Panc1 (cell line): ENCODE measurements around the gene NAPSA. TPM values are rescaled to one million over a fixed set of nuclear protein-coding genes. Genes with fewer than 3 reads are reported as not detected.

Source experiments
- ATAC-seq: fragments of 200-7000 bp; cut with Tn5 transposase; 2 replicates; pipeline ENCODE4 v1.9.1; 2020; ENCODE audit warnings: mild to moderate bottlenecking, moderate library complexity
- BruUV-seq: library from RNA; stranded (reverse); fragments of 400-500 nt; replicated peaks from 2 replicates; lab custom pipeline; 2021; lab: Mats Ljungman, UMichigan
- CTCF ChIA-PET: fragments of 300-600 bp; sonication (Branson Sonifier 250); formaldehyde crosslinking; loops from one replicate; lab custom pipeline; 2022; ENCODE audit warnings: antibody characterized with exemption; lab: Charles Lee
- POLR2A ChIA-PET: fragments of 300-600 bp; sonication (Branson Sonifier 250); formaldehyde crosslinking; loops from one replicate; lab custom pipeline; 2022; ENCODE audit warnings: antibody characterized with exemption; lab: Charles Lee
- DNase-seq: peaks from one replicate; pipeline ENCODE4 v3.0.0-alpha.2; 2010; ENCODE audit warnings: low read depth, low spot score
- H3K27ac ChIP-seq: 2 replicates; pipeline ENCODE4 v1.5.1; 2011; ENCODE audit warnings: mild to moderate bottlenecking, low read length, inconsistent platforms
- H3K27me3 ChIP-seq: fragments of 200-500 bp; sonication (Bioruptor generic); 2 replicates; pipeline ENCODE4 v1.6.0; 2014; ENCODE audit warnings: low read length, inconsistent platforms; ENCODE audit not compliant: control insufficient read depth, insufficient read depth
- H3K36me3 ChIP-seq: fragments of 200-500 bp; sonication (Bioruptor generic); 2 replicates; pipeline ENCODE4 v1.5.1; 2014; ENCODE audit warnings: inconsistent platforms, mild to moderate bottlenecking, low read length, moderate library complexity; ENCODE audit not compliant: control insufficient read depth, insufficient read depth
- H3K4me1 ChIP-seq: 2 replicates; pipeline ENCODE4 v1.5.1; 2011; ENCODE audit warnings: inconsistent platforms, mild to moderate bottlenecking, low read length, moderate library complexity; ENCODE audit not compliant: control insufficient read depth, insufficient read depth
- H3K4me3 ChIP-seq, 2 experiments: 2 replicates each; pipeline ENCODE4 v1.5.1; 2011 to 2012; ENCODE audit warnings: low read depth in 2 of 2, low read length in 2 of 2, mild to moderate bottlenecking in 2 of 2, inconsistent platforms in 1 of 2, moderate library complexity in 1 of 2
- H3K9me3 ChIP-seq: fragments of 200-500 bp; sonication (Bioruptor generic); 2 replicates; pipeline ENCODE4 v1.5.1; 2014; ENCODE audit warnings: low read depth, mild to moderate bottlenecking, inconsistent platforms, low read length, moderate library complexity; ENCODE audit not compliant: control insufficient read depth, insufficient read depth
- POLR2AphosphoS5 ChIP-seq: IDR thresholded peaks from 2 replicates; pipeline ENCODE4 v1.6.1; 2012; ENCODE audit warnings: mild to moderate bottlenecking, low read depth, low read length, moderate library complexity
- REST ChIP-seq, 2 experiments: IDR thresholded peaks; 2 replicates each; pipeline ENCODE4 v1.6.1; 2011 to 2012; ENCODE audit warnings: low read depth in 2 of 2, control low read depth in 1 of 2, low read length in 1 of 2, mild to moderate bottlenecking in 1 of 2, moderate library complexity in 1 of 2; ENCODE audit not compliant: insufficient read depth in 1 of 2
- SIN3A ChIP-seq: IDR thresholded peaks from 2 replicates; pipeline ENCODE4 v1.6.1; 2012; ENCODE audit warnings: low read depth, mild to moderate bottlenecking, low read length, moderate library complexity, borderline replicate concordance; ENCODE audit not compliant: insufficient read depth
- TCF7L2 ChIP-seq: IDR thresholded peaks from 2 replicates; pipeline ENCODE4 v1.6.1; 2011; ENCODE audit warnings: mild to moderate bottlenecking, low read depth, low read length, inconsistent platforms
- in situ Hi-C: cut with HindIII; loops from 2 replicates; pipeline ENCODE4 v1.10.0; 2016; ENCODE audit warnings: low sequenced_read_pairs, low pct_unique_long_range_greater_than_20kb
- intact Hi-C: fragments of 100-400 bp; cut with micrococcal nuclease; formaldehyde crosslinking; loops from one replicate; pipeline ENCODE4 v1.10.0; 2022; ENCODE audit not compliant: unreplicated experiment
- total RNA-seq: library from RNA; stranded (reverse); gene quantifications from one replicate; pipeline ENCODE4 v1.2.1, GENCODE V29; 2021; ENCODE audit not compliant: unreplicated experiment
- TF ChIP-seq, protein P1 (sequence below): fragments of 450-650 bp; IDR thresholded peaks from 2 replicates; pipeline ENCODE4 v1.5.1; 2017; ENCODE audit warnings: mild to moderate bottlenecking

Gene NAPSA
- total RNA-seq, 1 experiment from 2014 or later: 2.5 TPM

DNA sequence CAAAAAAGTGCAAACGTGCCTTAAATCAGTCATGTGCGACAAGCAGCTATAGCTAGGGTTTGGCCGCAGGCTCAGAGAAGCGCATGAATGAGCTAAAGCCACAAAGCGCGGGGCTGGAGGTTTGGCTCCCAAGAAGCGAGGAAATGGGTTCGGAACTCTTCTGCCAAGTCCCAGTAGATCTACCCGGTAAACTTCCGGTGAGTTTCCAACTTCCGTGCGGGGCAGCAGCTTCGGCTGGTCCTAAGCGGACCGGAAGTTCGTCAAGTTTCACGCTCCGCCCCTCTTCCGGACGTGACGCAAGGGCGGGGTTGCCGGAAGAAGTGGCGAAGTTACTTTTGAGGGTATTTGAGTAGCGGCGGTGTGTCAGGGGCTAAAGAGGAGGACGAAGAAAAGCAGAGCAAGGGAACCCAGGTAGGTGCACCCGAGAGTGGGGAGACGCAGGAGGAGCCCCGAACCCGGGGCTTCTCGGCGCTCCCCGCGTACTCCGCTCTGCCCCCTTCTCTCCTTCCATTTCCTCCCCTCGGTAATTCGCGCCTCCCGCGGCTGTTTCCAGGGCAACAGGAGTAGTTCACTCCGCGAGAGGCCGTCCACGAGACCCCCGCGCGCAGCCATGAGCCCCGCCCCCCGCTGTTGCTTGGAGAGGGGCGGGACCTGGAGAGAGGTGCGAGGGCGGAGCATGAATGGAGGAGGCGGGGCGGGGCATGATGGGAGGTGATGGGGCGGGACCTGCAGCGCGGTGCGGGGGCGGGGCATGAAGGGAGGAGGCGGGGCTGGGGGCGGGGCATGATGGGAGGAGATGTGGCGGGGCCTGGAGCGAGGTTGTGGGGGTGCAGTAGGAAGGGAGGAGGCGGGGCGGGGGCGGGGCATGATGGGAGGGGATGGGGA lies 11.0 kb upstream of the NAPSA start, which contains the start of gene NR1H2:
Gene NR1H2 (plus strand): TSS at position 292 of the 885 bp plus-strand sequence. CDS start 1,149 bp downstream, outside the sequence.
- Histone ChIP-seq H3K27ac (peak within 1 kb of the TSS; percentile 86), H3K27me3 (no peaks in the 10 kb centered on the region), H3K9me3 (no peaks in the 10 kb centered on the region), H3K4me3 (peak within 1 kb of the TSS; percentile 68 to 83), H3K4me1 (peaks cover 4% of the 10 kb centered on the region; the same call in 1 of the 2 replicates), H3K36me3 (no peaks in the 10 kb centered on the region)
- DNase-seq: no peak
- TF ChIP-seq SIN3A: peak; percentile 78; the same call in 1 of the 2 replicates
- no peak for TF ChIP-seq TCF7L2
- peak; percentile 79 for TF ChIP-seq POLR2AphosphoS5
- TF ChIP-seq, protein P1, sequence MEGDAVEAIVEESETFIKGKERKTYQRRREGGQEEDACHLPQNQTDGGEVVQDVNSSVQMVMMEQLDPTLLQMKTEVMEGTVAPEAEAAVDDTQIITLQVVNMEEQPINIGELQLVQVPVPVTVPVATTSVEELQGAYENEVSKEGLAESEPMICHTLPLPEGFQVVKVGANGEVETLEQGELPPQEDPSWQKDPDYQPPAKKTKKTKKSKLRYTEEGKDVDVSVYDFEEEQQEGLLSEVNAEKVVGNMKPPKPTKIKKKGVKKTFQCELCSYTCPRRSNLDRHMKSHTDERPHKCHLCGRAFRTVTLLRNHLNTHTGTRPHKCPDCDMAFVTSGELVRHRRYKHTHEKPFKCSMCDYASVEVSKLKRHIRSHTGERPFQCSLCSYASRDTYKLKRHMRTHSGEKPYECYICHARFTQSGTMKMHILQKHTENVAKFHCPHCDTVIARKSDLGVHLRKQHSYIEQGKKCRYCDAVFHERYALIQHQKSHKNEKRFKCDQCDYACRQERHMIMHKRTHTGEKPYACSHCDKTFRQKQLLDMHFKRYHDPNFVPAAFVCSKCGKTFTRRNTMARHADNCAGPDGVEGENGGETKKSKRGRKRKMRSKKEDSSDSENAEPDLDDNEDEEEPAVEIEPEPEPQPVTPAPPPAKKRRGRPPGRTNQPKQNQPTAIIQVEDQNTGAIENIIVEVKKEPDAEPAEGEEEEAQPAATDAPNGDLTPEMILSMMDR: no peak
- no peak for TF ChIP-seq REST (IDR thresholded peaks at IDR 0.05; ENCODE audit: insufficient read depth in 1 of 2, low read depth in 2 of 2, low read length in 1 of 2)
- ChIA-PET POLR2A (no interaction called here), CTCF (no interaction called here)
- in situ Hi-C loops (no loop called here), intact Hi-C loops (no loop called here)
- BruUV-seq: no TSS peak
- ATAC-seq: peak; percentile 98

GRCh38 chr19:50371914-50372475 lies 6.6 kb upstream of the NAPSA start:
- ChIA-PET POLR2A (no interaction called here), CTCF (no interaction called here)
- in situ Hi-C loops (no loop called here), intact Hi-C loops (no loop called here)
- Histone ChIP-seq H3K36me3 (no peaks in the 10 kb centered on the region), H3K4me3 (no peak overlapping the region), H3K27ac (no peak overlapping the region), H3K4me1 (peaks cover 4% of the 10 kb centered on the region; the same call in 1 of the 2 replicates), H3K9me3 (no peaks in the 10 kb centered on the region), H3K27me3 (no peaks in the 10 kb centered on the region)
- no TSS peak for BruUV-seq
- DNase-seq (no peak), ATAC-seq (no peak)
- TF ChIP-seq TCF7L2: no peak
- no peak for TF ChIP-seq SIN3A
- TF ChIP-seq, protein P1: no peak
- no peak for TF ChIP-seq POLR2AphosphoS5
- TF ChIP-seq REST (IDR thresholded peaks at IDR 0.05; ENCODE audit: insufficient read depth in 1 of 2, low read depth in 2 of 2, low read length in 1 of 2): no peak
